Neural progenitor cell (in vitro differentiated cells): ENCODE measurements around the gene PCDHGB2. TPM values are rescaled to one million over a fixed set of nuclear protein-coding genes. Genes with fewer than 3 reads are reported as not detected.
"Not testable (repeated sequence)": the region's sequence is repeated elsewhere in the genome, so short reads cannot be mapped to it uniquely, and the experiment has no call there.

Experiments
- DNase-seq: peaks from one replicate; pipeline ENCODE4 v3.0.0-alpha.2; 2016; ENCODE audit warnings: low spot score
- H2AFZ ChIP-seq: fragments of 200-600 bp; sonication (generic); replicated peaks from 2 replicates; pipeline ENCODE4 v1.6.1; 2016; ENCODE audit warnings: antibody characterized with exemption
- H3F3A ChIP-seq: fragments of 200-600 bp; sonication (generic); 2 replicates; pipeline ENCODE4 v1.6.1; 2016; ENCODE audit warnings: antibody characterized with exemption, low read depth
- H3K27ac ChIP-seq: fragments of 200-600 bp; sonication (generic); 2 replicates; pipeline ENCODE4 v1.5.1; 2016; ENCODE audit warnings: mild to moderate bottlenecking
- H3K27me3 ChIP-seq: fragments of 200-600 bp; sonication (generic); 2 replicates; pipeline ENCODE4 v1.6.1; 2016; ENCODE audit warnings: mild to moderate bottlenecking, moderate library complexity
- H3K36me3 ChIP-seq: fragments of 200-600 bp; sonication (generic); 2 replicates; pipeline ENCODE4 v1.5.1; 2016
- H3K4me1 ChIP-seq: fragments of 200-600 bp; sonication (generic); 2 replicates; pipeline ENCODE4 v1.6.1; 2016; ENCODE audit warnings: mixed run types
- H3K4me2 ChIP-seq: fragments of 200-600 bp; sonication (generic); 2 replicates; pipeline ENCODE4 v1.6.1; 2016
- H3K4me3 ChIP-seq: fragments of 200-600 bp; sonication (generic); 2 replicates; pipeline ENCODE4 v1.5.1; 2016
- H3K79me2 ChIP-seq: fragments of 200-600 bp; sonication (generic); 2 replicates; pipeline ENCODE4 v1.6.1; 2016; ENCODE audit warnings: low read depth
- H3K9ac ChIP-seq: fragments of 200-600 bp; sonication (generic); 2 replicates; pipeline ENCODE4 v1.6.1; 2016
- H3K9me3 ChIP-seq: fragments of 200-600 bp; sonication (generic); 2 replicates; pipeline ENCODE4 v1.5.1; 2016; ENCODE audit warnings: low read depth
- H4K20me1 ChIP-seq: fragments of 200-600 bp; sonication (generic); 2 replicates; pipeline ENCODE4 v1.6.1; 2016; ENCODE audit warnings: low read depth
- H3K27ac Mint-ChIP-seq: 3 replicates; pipeline ENCODE4 v1.8.0; 2021; ENCODE audit warnings: mixed read lengths
- H3K27me3 Mint-ChIP-seq: 2 replicates; pipeline ENCODE4 v1.8.0; 2022; ENCODE audit warnings: low read depth, mild to moderate bottlenecking, inconsistent platforms, moderate library complexity, mixed read lengths; ENCODE audit not compliant: insufficient read depth
- H3K36me3 Mint-ChIP-seq: 3 replicates; pipeline ENCODE4 v1.8.0; 2021; ENCODE audit warnings: mixed read lengths
- H3K4me1 Mint-ChIP-seq: 3 replicates; pipeline ENCODE4 v1.8.0; 2021; ENCODE audit warnings: mixed read lengths
- H3K4me3 Mint-ChIP-seq: 3 replicates; pipeline ENCODE4 v1.8.0; 2021; ENCODE audit warnings: mild to moderate bottlenecking, moderate library complexity, mixed read lengths
- H3K9me3 Mint-ChIP-seq: 3 replicates; pipeline ENCODE4 v1.8.0; 2020; ENCODE audit warnings: mixed read lengths
- CTCF ChIP-seq: fragments of 200-600 bp; sonication (generic); IDR thresholded peaks from 2 replicates; pipeline ENCODE4 v1.5.1; 2017; ENCODE audit warnings: antibody characterized with exemption, mild to moderate bottlenecking
- EZH2 ChIP-seq: fragments of 200-600 bp; sonication (generic); IDR thresholded peaks from 2 replicates; pipeline ENCODE4 v1.6.1; 2017; ENCODE audit warnings: antibody characterized with exemption, mild to moderate bottlenecking, moderate library complexity
- EZH2phosphoT487 ChIP-seq: fragments of 200-600 bp; sonication (generic); IDR thresholded peaks from 2 replicates; pipeline ENCODE4 v1.6.1; 2017; ENCODE audit warnings: antibody characterized with exemption
- total RNA-seq: library from RNA; depleted of rRNA; stranded (reverse); fragments of >200 nt; gene quantifications from 2 replicates; pipeline ENCODE4 v1.2.3, GENCODE V29; 2015; ENCODE audit warnings: low replicate concordance

PCDHGB2 gene
- total RNA-seq, 1 donor from 2014 or later: 2.2 TPM

- H4K20me1 ChIP-seq: no peaks in the 10 kb centered on the region
- H3K27me3 Mint-ChIP-seq: peaks cover 7% of the 10 kb centered on the region
- no peaks in the 10 kb centered on the region for H3K79me2 ChIP-seq
- H3K27ac ChIP-seq: no peak within 1 kb of the TSS
- H3K9ac ChIP-seq: no peak within 1 kb of the TSS
- no peaks in the 10 kb centered on the region for H3K4me1 ChIP-seq
- H3K9me3 ChIP-seq: peaks cover 17% of the 10 kb centered on the region
- H3F3A ChIP-seq: no peaks in the 10 kb centered on the region
- peak; percentile 54 for DNase-seq
- no peak within 1 kb of the TSS for H3K4me3 Mint-ChIP-seq
- no peak within 1 kb of the TSS for H2AFZ ChIP-seq
- no peaks in the 10 kb centered on the region for H3K36me3 ChIP-seq
- peaks cover 1% of the 10 kb centered on the region for H3K36me3 Mint-ChIP-seq
- no peak within 1 kb of the TSS for H3K27ac Mint-ChIP-seq
- no peaks in the 10 kb centered on the region for H3K27me3 ChIP-seq
- no peaks in the 10 kb centered on the region for H3K4me1 Mint-ChIP-seq
- TF ChIP-seq CTCF (peak; percentile 53), EZH2phosphoT487 (no peak)
- H3K4me2 ChIP-seq: no peak within 1 kb of the TSS
- H3K9me3 Mint-ChIP-seq: peaks cover 50% of the 10 kb centered on the region
- no peak within 1 kb of the TSS for H3K4me3 ChIP-seq
Measured at GRCh38 chr5:141338538-141339306, 21.1 kb upstream of the PCDHGB2 start, which contains the start of gene PCDHGA2. PCDHGA2 (plus strand) TSS chr5:141338760.

GRCh38 chr5:141340781-141341354, 18.9 kb upstream of the PCDHGB2 start:
- H3K4me1 ChIP-seq, DNase-seq, H3K27ac ChIP-seq, H3K4me2 ChIP-seq, H3K36me3 ChIP-seq, H3K4me3 Mint-ChIP-seq, H3K36me3 Mint-ChIP-seq, H3K9ac ChIP-seq, H3K27me3 Mint-ChIP-seq, H4K20me1 ChIP-seq, H3K27ac Mint-ChIP-seq, H3K4me1 Mint-ChIP-seq, H3K27me3 ChIP-seq, H3K79me2 ChIP-seq, H2AFZ ChIP-seq, H3F3A ChIP-seq, H3K4me3 ChIP-seq: not testable (repeated sequence)
- peaks cover 18% of the 10 kb centered on the region for H3K9me3 ChIP-seq
- H3K9me3 Mint-ChIP-seq: peaks cover 53% of the 10 kb centered on the region

GRCh38 chr5:141342773-141343172, 17.0 kb upstream of the PCDHGB2 start:
- H3K4me1 Mint-ChIP-seq: no peaks in the 10 kb centered on the region
- H3K4me1 ChIP-seq: no peaks in the 10 kb centered on the region
- H3K9me3 ChIP-seq: peaks cover 18% of the 10 kb centered on the region
- H3K79me2 ChIP-seq: no peaks in the 10 kb centered on the region
- no peaks in the 10 kb centered on the region for H4K20me1 ChIP-seq
- no peaks in the 10 kb centered on the region for H3K36me3 ChIP-seq
- no peak overlapping the region for H3K27ac Mint-ChIP-seq
- DNase-seq: no peak
- no peak for TF ChIP-seq CTCF
- no peak for TF ChIP-seq EZH2
- TF ChIP-seq EZH2phosphoT487: no peak
- no peak overlapping the region for H3K27ac ChIP-seq
- H2AFZ ChIP-seq: no peak overlapping the region
- peaks cover 60% of the 10 kb centered on the region for H3K9me3 Mint-ChIP-seq
- no peak overlapping the region for H3K4me2 ChIP-seq
- no peaks in the 10 kb centered on the region for H3F3A ChIP-seq
- no peak overlapping the region for H3K4me3 ChIP-seq
- peaks cover 6% of the 10 kb centered on the region for H3K36me3 Mint-ChIP-seq
- H3K9ac ChIP-seq: no peak overlapping the region
- peaks cover 9% of the 10 kb centered on the region for H3K27me3 Mint-ChIP-seq
- H3K27me3 ChIP-seq: no peaks in the 10 kb centered on the region
- no peak overlapping the region for H3K4me3 Mint-ChIP-seq
